NB4 (cell line): ENCODE measurements around the gene RERGL.

Source experiments
- DNase-seq: peaks from one replicate; pipeline ENCODE4 v3.0.0; 2010; ENCODE audit warnings: low read depth
- H3K4me3 ChIP-seq: one replicate; pipeline ENCODE4 v1.5.1; 2011; ENCODE audit warnings: mild to moderate bottlenecking, low read depth, low read length, moderate library complexity
- CTCF ChIP-seq: IDR thresholded peaks from one replicate; pipeline ENCODE4 v1.5.1; 2012; ENCODE audit warnings: low read depth, low read length
- MYC ChIP-seq: IDR thresholded peaks from 2 replicates; pipeline ENCODE4 v1.6.1; 2011; ENCODE audit warnings: low read depth, low read length
- POLR2A ChIP-seq: IDR thresholded peaks from 2 replicates; pipeline ENCODE4 v1.6.1; 2011; ENCODE audit warnings: mild to moderate bottlenecking; ENCODE audit not compliant: insufficient read length; ENCODE audit errors: extremely low read depth
- TF ChIP-seq, protein P1 (sequence below): IDR thresholded peaks from 2 replicates; pipeline ENCODE4 v1.6.1; 2011; ENCODE audit warnings: low read depth, low read length

The RERGL gene

DNA sequence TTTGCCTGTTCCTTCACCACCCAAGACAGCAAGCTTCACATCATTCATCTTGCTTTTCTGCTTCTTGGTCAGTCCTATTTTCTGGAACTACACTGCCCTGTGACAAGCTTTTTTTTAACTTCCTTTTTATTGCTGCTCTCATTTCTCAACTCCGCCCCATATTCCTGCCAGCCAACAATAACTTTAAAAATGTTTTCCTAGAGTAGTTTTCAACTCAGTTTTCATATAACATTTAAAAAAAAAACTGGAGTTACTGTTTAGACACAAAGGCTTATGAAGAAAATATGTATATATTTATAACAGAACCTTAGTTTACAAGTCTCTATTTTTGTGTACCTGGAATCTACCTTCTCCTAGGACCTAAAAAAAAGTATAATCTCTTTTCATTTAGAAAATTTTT, at the start of gene RERGL:
TSS of gene RERGL (minus strand) at position 101 of the 400 bp plus-strand sequence. CDS start at position 48, 53 bp downstream.
- DNase-seq: no peak
- TF ChIP-seq CTCF (no peak), POLR2A (no peak), MYC (no peak)
- TF ChIP-seq, protein P1, sequence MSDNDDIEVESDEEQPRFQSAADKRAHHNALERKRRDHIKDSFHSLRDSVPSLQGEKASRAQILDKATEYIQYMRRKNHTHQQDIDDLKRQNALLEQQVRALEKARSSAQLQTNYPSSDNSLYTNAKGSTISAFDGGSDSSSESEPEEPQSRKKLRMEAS: no peak
- no peak within 1 kb of the TSS for H3K4me3 ChIP-seq

- no peak overlapping the region for H3K4me3 ChIP-seq
- TF ChIP-seq CTCF: no peak
- TF ChIP-seq MYC: no peak
- TF ChIP-seq, protein P1: no peak
- no peak for TF ChIP-seq POLR2A
- DNase-seq: no peak
These were observed 49.3 kb upstream of the RERGL start for GRCh38 chr12:18139254-18139653.

DNA sequence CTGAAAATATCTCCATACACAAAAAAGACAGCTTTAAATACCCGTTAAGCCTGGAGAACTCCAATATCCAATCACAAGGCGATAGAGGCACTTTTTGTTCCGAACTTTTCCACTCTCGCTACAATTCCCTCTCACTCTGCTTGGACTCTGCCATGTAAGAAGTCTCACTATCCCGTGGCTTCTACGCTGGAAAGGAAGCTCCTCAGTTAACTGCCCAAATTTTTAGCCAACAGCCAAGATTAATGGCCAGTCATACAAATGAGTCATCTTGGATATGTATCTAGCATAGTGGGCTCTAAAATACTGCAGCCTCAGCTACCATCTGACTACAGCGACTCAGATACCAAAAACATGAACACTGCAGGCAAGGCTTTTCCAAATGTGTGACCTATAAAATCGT, 45.5 kb upstream of the RERGL start:
- DNase-seq: no peak
- no peak for TF ChIP-seq MYC
- no peak for TF ChIP-seq CTCF
- no peak for TF ChIP-seq POLR2A
- TF ChIP-seq, protein P1: no peak
- H3K4me3 ChIP-seq: no peak overlapping the region

GRCh38 chr12:18135086-18135485, 45.1 kb upstream of the RERGL start:
- no peak for DNase-seq
- no peak overlapping the region for H3K4me3 ChIP-seq
- TF ChIP-seq, protein P1: no peak
- no peak for TF ChIP-seq MYC

DNA sequence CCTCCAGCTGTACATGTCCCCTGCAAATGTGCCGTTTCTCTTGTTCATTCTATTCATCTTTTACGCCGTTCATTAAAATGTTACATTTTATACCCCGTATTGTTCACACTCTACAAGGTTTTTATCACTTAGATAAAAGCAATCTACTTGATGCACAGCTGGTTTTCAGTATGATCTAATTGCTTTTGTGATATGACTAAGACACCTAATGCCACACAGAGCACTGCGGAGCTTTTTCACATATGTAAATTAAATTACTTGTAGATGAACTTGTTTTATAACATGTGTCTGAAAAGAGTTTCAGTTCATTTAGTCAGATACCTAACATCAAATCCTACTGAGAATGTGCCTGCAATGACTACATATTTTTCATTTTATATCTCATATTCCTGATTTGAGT, 40.9 kb upstream of the RERGL start:
- H3K4me3 ChIP-seq: no peak overlapping the region
- TF ChIP-seq, protein P1: no peak
- TF ChIP-seq POLR2A (no peak), CTCF (no peak), MYC (no peak)
- DNase-seq: no peak

GRCh38 chr12:18123707-18124106, 33.7 kb upstream of the RERGL start:
- no peak overlapping the region for H3K4me3 ChIP-seq
- no peak for DNase-seq
- TF ChIP-seq, protein P1: no peak
- TF ChIP-seq CTCF (no peak), POLR2A (no peak), MYC (no peak)
